Measurements from ENCODE around the gene LRRFIP2.

The LRRFIP2 gene

GRCh38 chr3:37096975-37097374 is 77.4 kb downstream of the LRRFIP2 start:
- DNase-seq (ENCODE audit: low read depth, low spot score): no peak
- no peak for TF ChIP-seq CTCF (IDR thresholded peaks at IDR 0.05; ENCODE audit: low read depth, low read length)
- in situ Hi-C loops (cut with HindIII; ENCODE audit: low sequenced_read_pairs): no loop called here
- no peak overlapping the region for H3K4me3 ChIP-seq (ENCODE audit: low read depth, low read length)

GRCh38 chr3:37096288-37096687 is 78.1 kb downstream of the LRRFIP2 start:
- in situ Hi-C loops (cut with HindIII; ENCODE audit: low sequenced_read_pairs): no loop called here
- no peak overlapping the region for H3K4me3 ChIP-seq (ENCODE audit: low read depth, low read length)
- peak; percentile 53 for DNase-seq (ENCODE audit: low read depth, low spot score)
- TF ChIP-seq CTCF (IDR thresholded peaks at IDR 0.05; ENCODE audit: low read depth, low read length): no peak

GRCh38 chr3:37094636-37095035 is 79.7 kb downstream of the LRRFIP2 start:
- DNase-seq (ENCODE audit: low read depth, low spot score): no peak
- H3K4me3 ChIP-seq (ENCODE audit: low read depth, low read length): no peak overlapping the region
- in situ Hi-C loops (cut with HindIII; ENCODE audit: low sequenced_read_pairs): no loop called here
- no peak for TF ChIP-seq CTCF (IDR thresholded peaks at IDR 0.05; ENCODE audit: low read depth, low read length)

GRCh38 chr3:37093481-37093880 is 80.9 kb downstream of the LRRFIP2 start:
- in situ Hi-C loops (cut with HindIII; ENCODE audit: low sequenced_read_pairs): no loop called here
- no peak overlapping the region for H3K4me3 ChIP-seq (ENCODE audit: low read depth, low read length)
- peak; percentile 32 for DNase-seq (ENCODE audit: low read depth, low spot score)
- TF ChIP-seq CTCF (IDR thresholded peaks at IDR 0.05; ENCODE audit: low read depth, low read length): no peak

GRCh38 chr3:37092484-37092883 is 81.9 kb downstream of the LRRFIP2 start:
- in situ Hi-C loops (cut with HindIII; ENCODE audit: low sequenced_read_pairs): no loop called here
- no peak for DNase-seq (ENCODE audit: low read depth, low spot score)
- TF ChIP-seq CTCF (IDR thresholded peaks at IDR 0.05; ENCODE audit: low read depth, low read length): no peak
- no peak overlapping the region for H3K4me3 ChIP-seq (ENCODE audit: low read depth, low read length)

- TF ChIP-seq CTCF (IDR thresholded peaks at IDR 0.05; ENCODE audit: low read depth, low read length): no peak
- in situ Hi-C loops (cut with HindIII; ENCODE audit: low sequenced_read_pairs): no loop called here
- H3K4me3 ChIP-seq (ENCODE audit: low read depth, low read length): no peak overlapping the region
- DNase-seq (ENCODE audit: low read depth, low spot score): no peak
Measured at GRCh38 chr3:37087870-37088269, 86.5 kb downstream of the LRRFIP2 start.

- DNase-seq (ENCODE audit: low read depth, low spot score): no peak
- TF ChIP-seq CTCF (IDR thresholded peaks at IDR 0.05; ENCODE audit: low read depth, low read length): no peak
- H3K4me3 ChIP-seq (ENCODE audit: low read depth, low read length): no peak overlapping the region
- in situ Hi-C loops (cut with HindIII; ENCODE audit: low sequenced_read_pairs): no loop called here
Measured at GRCh38 chr3:37086918-37087317, 87.5 kb downstream of the LRRFIP2 start.
